Brain microvascular endothelial cell (primary cell): Measurements from ENCODE around the gene CEBPG.

Experiments
- DNase-seq: peaks from one replicate; pipeline ENCODE4 v3.0.0-alpha.2; 2020
- H3K27ac ChIP-seq: fragments of 250-450 bp; sonication (Bioruptor Pico); 2 replicates; pipeline ENCODE4 v1.5.1; 2020; ENCODE audit warnings: mild to moderate bottlenecking, moderate library complexity
- H3K27me3 ChIP-seq: fragments of 250-450 bp; sonication (Bioruptor Pico); replicated peaks from 2 replicates; pipeline ENCODE4 v1.5.1; 2020; ENCODE audit warnings: mild to moderate bottlenecking
- H3K36me3 ChIP-seq: fragments of 250-450 bp; sonication (Bioruptor Pico); replicated peaks from 2 replicates; pipeline ENCODE4 v1.5.1; 2020; ENCODE audit warnings: mild to moderate bottlenecking
- H3K4me3 ChIP-seq: 2 replicates; pipeline ENCODE4 v1.5.1; 2011; ENCODE audit warnings: low read depth, mild to moderate bottlenecking, control low read depth, low read length, moderate library complexity
- CTCF ChIP-seq: IDR thresholded peaks from 2 replicates; pipeline ENCODE4 v1.5.1; 2011; ENCODE audit warnings: low read depth, mild to moderate bottlenecking, moderate library complexity, low read length, control low read depth, inconsistent platforms; ENCODE audit errors: missing control alignments
- in situ Hi-C: cut with HindIII; loops from 2 replicates; pipeline ENCODE4 v1.10.0; 2017; ENCODE audit warnings: low sequenced_read_pairs, low pct_ligation_motif_present

The CEBPG gene

GRCh38 chr19:33340991-33341390 is 32.5 kb upstream of the CEBPG start:
- H3K36me3 ChIP-seq = no peaks in the 10 kb centered on the region
- no peak overlapping the region for H3K27ac ChIP-seq
- no peak for DNase-seq
- in situ Hi-C loops = no loop called here
- TF ChIP-seq CTCF = no peak
- no peaks in the 10 kb centered on the region for H3K27me3 ChIP-seq
- no peak overlapping the region for H3K4me3 ChIP-seq

DNA sequence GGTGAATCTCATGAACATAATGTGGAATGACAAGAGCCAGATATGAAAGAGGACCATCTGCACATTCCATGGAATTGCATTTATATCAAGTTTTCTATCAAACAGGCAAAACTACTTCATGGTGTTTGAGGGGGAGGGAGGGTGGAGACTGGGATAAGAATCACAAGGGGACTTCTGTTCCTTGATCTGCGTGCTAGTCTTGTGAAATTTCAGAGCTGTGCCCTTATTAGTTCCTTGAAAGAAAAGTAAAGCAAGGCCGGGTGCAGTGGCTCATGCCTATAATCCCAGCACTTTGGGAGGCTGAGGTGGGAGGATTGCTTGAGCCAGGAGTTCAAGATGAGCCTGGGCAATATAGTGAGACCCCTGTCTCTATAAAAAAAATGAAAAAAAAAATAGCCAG is 30.2 kb upstream of the CEBPG start:
- TF ChIP-seq CTCF = no peak
- H3K27me3 ChIP-seq = no peaks in the 10 kb centered on the region
- no peak overlapping the region for H3K27ac ChIP-seq
- H3K4me3 ChIP-seq = no peak overlapping the region
- H3K36me3 ChIP-seq = no peaks in the 10 kb centered on the region
- DNase-seq = no peak
- in situ Hi-C loops = no loop called here

DNA sequence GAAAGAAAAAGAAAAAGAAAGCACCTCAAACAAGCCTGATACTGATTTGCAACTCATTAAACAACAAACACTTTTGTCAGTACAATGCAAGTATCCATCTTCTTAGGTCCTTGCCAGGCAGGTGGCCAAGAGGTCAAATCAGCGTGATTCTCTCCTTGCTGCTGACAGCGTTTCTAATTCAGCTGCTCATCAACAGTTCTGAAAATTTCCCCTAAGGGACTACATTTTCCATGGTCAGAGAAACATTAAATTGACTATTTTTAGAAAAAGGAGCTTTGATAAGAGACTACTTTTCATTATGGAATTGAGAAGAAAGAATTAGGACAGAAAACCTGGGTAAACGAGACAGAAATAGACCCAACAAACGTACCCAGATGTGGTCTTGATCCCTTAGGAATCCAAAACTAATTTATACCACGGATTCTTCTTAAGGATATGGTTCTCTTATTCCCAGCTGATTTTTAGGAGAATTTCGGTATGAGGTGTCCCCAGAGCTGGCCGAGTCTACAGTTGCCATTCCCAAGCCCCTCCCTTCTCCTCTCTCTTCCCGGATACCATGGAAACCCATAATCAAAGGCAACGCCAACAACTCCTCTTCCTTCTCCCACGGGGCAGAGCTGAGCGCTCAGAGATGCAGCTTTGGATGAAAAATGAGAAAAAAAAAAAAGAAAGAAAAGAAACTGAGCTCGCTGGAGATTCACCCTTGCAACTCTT is 29.5 kb upstream of the CEBPG start:
- DNase-seq = no peak
- H3K27me3 ChIP-seq = peaks cover 3% of the 10 kb centered on the region
- no peaks in the 10 kb centered on the region for H3K36me3 ChIP-seq
- TF ChIP-seq CTCF = no peak
- in situ Hi-C loops = no loop called here
- no peak overlapping the region for H3K27ac ChIP-seq
- H3K4me3 ChIP-seq = no peak overlapping the region

GRCh38 chr19:33344573-33344925 is 29.0 kb upstream of the CEBPG start:
- H3K4me3 ChIP-seq = no peak overlapping the region
- no peak overlapping the region for H3K27ac ChIP-seq
- peaks cover 3% of the 10 kb centered on the region for H3K27me3 ChIP-seq
- H3K36me3 ChIP-seq = no peaks in the 10 kb centered on the region
- DNase-seq = no peak
- TF ChIP-seq CTCF = no peak
- in situ Hi-C loops = no loop called here

- DNase-seq = no peak
- in situ Hi-C loops = no loop called here
- no peak overlapping the region for H3K4me3 ChIP-seq
- no peak for TF ChIP-seq CTCF
- H3K27me3 ChIP-seq = peaks cover 3% of the 10 kb centered on the region
- no peak overlapping the region for H3K27ac ChIP-seq
- no peaks in the 10 kb centered on the region for H3K36me3 ChIP-seq
These were observed 28.3 kb upstream of the CEBPG start for GRCh38 chr19:33345163-33345562.

DNA sequence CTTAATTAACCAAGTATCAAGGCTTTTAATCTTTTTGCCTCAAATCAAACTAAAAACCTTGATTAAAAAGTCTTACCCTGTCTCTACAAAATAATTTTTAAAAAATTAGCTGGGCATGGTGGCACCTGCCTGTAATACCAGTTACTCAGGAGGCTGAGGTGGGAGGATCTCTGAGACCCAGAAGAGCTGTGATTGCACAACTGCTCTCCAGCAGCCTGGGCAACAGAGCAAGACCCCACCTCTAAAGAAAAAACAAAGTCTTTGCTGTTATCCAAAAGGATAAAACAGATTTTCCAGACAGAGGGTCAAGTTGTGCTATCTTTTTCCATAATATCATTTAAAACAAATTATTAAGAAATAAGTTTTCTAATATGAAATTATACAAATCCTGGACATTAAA is 26.8 kb upstream of the CEBPG start:
- no peaks in the 10 kb centered on the region for H3K36me3 ChIP-seq
- in situ Hi-C loops = no loop called here
- no peak overlapping the region for H3K27ac ChIP-seq
- no peak for TF ChIP-seq CTCF
- no peak overlapping the region for H3K4me3 ChIP-seq
- no peak for DNase-seq
- H3K27me3 ChIP-seq = peaks cover 3% of the 10 kb centered on the region
